Osteocyte (in vitro differentiated cells): ENCODE results near the gene TPSG1. TPM values are rescaled to one million over a fixed set of nuclear protein-coding genes. Genes with fewer than 3 reads are reported as not detected.
"Not testable (repeated sequence)": the region's sequence is repeated elsewhere in the genome, so short reads cannot be mapped to it uniquely, and the experiment has no call there.

Experiments used
- DNase-seq: peaks from one replicate; pipeline ENCODE4 v3.0.0; 2021; ENCODE audit warnings: mixed read lengths; ENCODE audit not compliant: unreplicated experiment; ENCODE audit errors: extremely low spot score
- H3K27ac Mint-ChIP-seq: one replicate; pipeline ENCODE4 v1.8.0; 2021; ENCODE audit warnings: mild to moderate bottlenecking, mixed read lengths; ENCODE audit not compliant: unreplicated experiment
- H3K27me3 Mint-ChIP-seq: one replicate; pipeline ENCODE4 v1.8.0; 2021; ENCODE audit warnings: mixed read lengths; ENCODE audit not compliant: unreplicated experiment
- H3K36me3 Mint-ChIP-seq: one replicate; pipeline ENCODE4 v1.8.0; 2021; ENCODE audit warnings: mixed read lengths; ENCODE audit not compliant: unreplicated experiment
- H3K4me1 Mint-ChIP-seq: one replicate; pipeline ENCODE4 v1.8.0; 2021; ENCODE audit warnings: mixed read lengths; ENCODE audit not compliant: unreplicated experiment
- H3K4me3 Mint-ChIP-seq: one replicate; pipeline ENCODE4 v1.8.0; 2021; ENCODE audit warnings: mild to moderate bottlenecking, moderate library complexity, mixed read lengths; ENCODE audit not compliant: unreplicated experiment
- H3K9me3 Mint-ChIP-seq: one replicate; pipeline ENCODE4 v1.8.0; 2021; ENCODE audit warnings: mixed read lengths; ENCODE audit not compliant: unreplicated experiment
- CTCF ChIP-seq: fragments of 200-600 bp; sonication (generic); IDR thresholded peaks from 2 replicates; pipeline ENCODE4 v1.5.0; 2021; ENCODE audit warnings: antibody characterized with exemption, mild to moderate bottlenecking, moderate library complexity
- total RNA-seq: library from RNA; stranded (reverse); gene quantifications from 2 replicates; pipeline ENCODE4 v1.2.1, GENCODE V29; 2021

TPSG1 gene
- total RNA-seq, 1 donor from 2014 or later: not detected

DNA sequence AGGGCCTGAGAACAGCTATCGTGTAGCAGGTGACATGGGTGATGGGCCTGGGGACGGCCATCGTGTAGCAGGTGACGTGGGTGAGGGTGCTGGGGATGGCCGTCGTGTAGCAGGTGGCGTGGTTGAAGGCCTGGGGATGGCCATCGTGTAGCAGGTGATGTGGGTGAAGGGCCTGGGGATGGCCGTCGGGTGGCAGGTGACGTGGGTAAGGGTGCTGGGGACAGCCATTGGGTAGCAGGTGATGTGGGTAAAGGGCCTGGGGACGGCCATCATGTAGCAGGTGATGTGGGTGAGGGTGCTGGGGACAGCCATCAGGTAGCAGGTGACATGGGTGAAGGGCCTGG lies 46.3 kb upstream of the TPSG1 start:
- H3K27me3 Mint-ChIP-seq: peaks cover 12% of the 10 kb centered on the region
- H3K36me3 Mint-ChIP-seq: no peaks in the 10 kb centered on the region
- no peak for DNase-seq
- no peaks in the 10 kb centered on the region for H3K9me3 Mint-ChIP-seq
- no peak overlapping the region for H3K4me3 Mint-ChIP-seq
- peaks cover 10% of the 10 kb centered on the region for H3K4me1 Mint-ChIP-seq
- H3K27ac Mint-ChIP-seq: no peak overlapping the region
- no peak for TF ChIP-seq CTCF

DNA sequence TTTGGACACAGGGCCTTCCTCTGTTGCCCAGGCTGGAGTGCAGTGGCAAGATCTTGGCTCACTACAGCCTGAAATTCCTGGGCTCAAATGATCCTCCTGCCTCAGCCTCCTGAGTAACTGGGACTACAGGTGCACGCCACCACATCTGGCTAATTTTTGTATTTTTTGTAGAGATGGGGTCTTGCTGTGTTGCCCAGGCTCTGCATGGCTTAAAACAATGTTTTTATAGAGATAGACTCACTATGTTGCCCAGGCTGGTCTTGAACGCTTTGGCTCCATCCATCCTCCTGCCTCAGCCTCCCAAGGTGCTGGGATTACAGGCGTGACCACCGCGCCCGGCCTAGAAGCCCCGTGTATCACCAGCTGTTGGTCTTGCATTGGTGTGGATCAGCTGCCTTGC lies 44.4 kb upstream of the TPSG1 start:
- H3K27me3 Mint-ChIP-seq: peaks cover 11% of the 10 kb centered on the region
- H3K4me3 Mint-ChIP-seq, H3K9me3 Mint-ChIP-seq, H3K27ac Mint-ChIP-seq, DNase-seq, H3K36me3 Mint-ChIP-seq: not testable (repeated sequence)
- H3K4me1 Mint-ChIP-seq: peaks cover 10% of the 10 kb centered on the region

GRCh38 chr16:1265826-1266225 lies 40.8 kb upstream of the TPSG1 start:
- DNase-seq: no peak
- Mint-ChIP-seq H3K4me3 (no peak overlapping the region), H3K4me1 (no peaks in the 10 kb centered on the region), H3K9me3 (no peaks in the 10 kb centered on the region), H3K27ac (no peak overlapping the region), H3K27me3 (peaks cover 15% of the 10 kb centered on the region), H3K36me3 (no peaks in the 10 kb centered on the region)
- TF ChIP-seq CTCF: no peak

GRCh38 chr16:1265090-1265630 lies 40.1 kb upstream of the TPSG1 start:
- Mint-ChIP-seq H3K9me3 (no peaks in the 10 kb centered on the region), H3K4me3 (no peak overlapping the region), H3K27ac (no peak overlapping the region), H3K27me3 (peaks cover 16% of the 10 kb centered on the region), H3K4me1 (no peaks in the 10 kb centered on the region), H3K36me3 (no peaks in the 10 kb centered on the region)
- no peak for TF ChIP-seq CTCF
- no peak for DNase-seq

- Mint-ChIP-seq H3K4me3 (no peak overlapping the region), H3K27me3 (peaks cover 16% of the 10 kb centered on the region), H3K36me3 (no peaks in the 10 kb centered on the region), H3K4me1 (no peaks in the 10 kb centered on the region), H3K27ac (no peak overlapping the region), H3K9me3 (no peaks in the 10 kb centered on the region)
- no peak for DNase-seq
- TF ChIP-seq CTCF: no peak
These were observed 39.4 kb upstream of the TPSG1 start for GRCh38 chr16:1264345-1265089.
